Measurements from ENCODE around the gene NPB. TPM values are rescaled to one million over a fixed set of nuclear protein-coding genes. Genes with fewer than 3 reads are reported as not detected.

The NPB gene
- total and polyA plus RNA-seq, 2 of the 8 experiments (the other 6 are each of a cell fraction or from before 2014, with no cell fraction given) = 1.5 to 2.5 TPM

GRCh38 chr17:81885869-81886548 lies 16.0 kb upstream of the NPB start:
- no peak for TF ChIP-seq SIX5 (IDR thresholded peaks at IDR 0.05; ENCODE audit: low read depth, low read length)
- TF ChIP-seq POLR2AphosphoS5 (IDR thresholded peaks at IDR 0.05; ENCODE audit: low read depth, low read length) = peak; percentile 14
- TF ChIP-seq TCF12 (IDR thresholded peaks at IDR 0.05; ENCODE audit: low read depth, low read length) = no peak
- peak; percentile 48 to 64 for TF ChIP-seq POLR2A (IDR thresholded peaks at IDR 0.05; ENCODE audit: control extremely low read depth in 1 of 2, low read depth in 2 of 2, low read length in 2 of 2)

More at GRCh38 chr17:81885869-81886548, 16.0 kb upstream of the NPB start:
- Histone ChIP-seq H2BK12ac (ENCODE audit: low read depth, low read length) (no peak overlapping the region), H3K9ac (replicated peaks in 1 of 4; ENCODE audit: extremely low read depth in 1 of 4, low read depth in 3 of 4, low read length in 3 of 4) (peak overlapping the region in 1 of 4 experiments; percentile 11; a peak in 1 of 7 replicates), H4K91ac (replicated peaks; ENCODE audit: insufficient read length, low read length) (no peak overlapping the region), H3K56ac (replicated peaks; ENCODE audit: insufficient read length, low read depth, low read length) (no peak overlapping the region), H3K4me1 (replicated peaks in 1 of 4; ENCODE audit: control insufficient read depth in 3 of 4, insufficient read depth in 4 of 4, low read length in 3 of 4) (peaks cover 0 to 3% (median 2%) of the 10 kb centered on the region in 4 experiments; a peak in 5 of 7 replicates), H2BK15ac (ENCODE audit: low read length) (no peak overlapping the region), H4K8ac (ENCODE audit: extremely low read depth, insufficient read depth, low read length) (peak overlapping the region; percentile 45), H3K9me3 (ENCODE audit: insufficient read depth in 2 of 2, low read depth in 1 of 2, low read length in 1 of 2) (no peaks in the 10 kb centered on the region), H2BK5ac (ENCODE audit: low read depth, low read length) (no peak overlapping the region; the same call in 1 of the 2 replicates), H3K27me3 (replicated peaks in 1 of 4; ENCODE audit: control insufficient read depth in 3 of 4, extremely low read depth in 1 of 4, insufficient read depth in 3 of 4, low read length in 3 of 4) (no peaks in the 10 kb centered on the region), H3K14ac (ENCODE audit: insufficient read length) (no peak overlapping the region), H3K79me2 (ENCODE audit: control insufficient read depth in 1 of 2, insufficient read depth in 2 of 2, low read length in 2 of 2) (peaks cover 8 to 35% of the 10 kb centered on the region in 2 experiments), H3K27ac (ENCODE audit: low read depth, low read length) (no peak overlapping the region), H4K20me1 (replicated peaks in 1 of 2; ENCODE audit: control insufficient read depth in 1 of 2, insufficient read depth in 2 of 2, low read length in 2 of 2) (peaks cover 19 to 27% of the 10 kb centered on the region in 2 experiments), H3K4ac (replicated peaks; ENCODE audit: insufficient read length, low read depth, low read length) (no peak overlapping the region), H2AK5ac (ENCODE audit: low read depth, low read length) (no peak overlapping the region), H3K36me3 (ENCODE audit: control insufficient read depth in 2 of 4, insufficient read depth in 4 of 4, low read length in 3 of 4) (peaks cover 32 to 65% (median 40%) of the 10 kb centered on the region in 4 experiments), H3K18ac (ENCODE audit: extremely low read depth, low read length) (no peak overlapping the region), H3K23ac (ENCODE audit: insufficient read length) (no peak overlapping the region), H3K23me2 (ENCODE audit: low read depth, low read length) (peaks cover 5% of the 10 kb centered on the region; the same call in 1 of the 2 replicates), H3K4me3 (ENCODE audit: extremely low read depth in 1 of 4, insufficient read depth in 2 of 4, low read depth in 3 of 4, low read length in 4 of 4) (no peak overlapping the region), H4K5ac (ENCODE audit: insufficient read length, low read depth, low read length) (no peak overlapping the region), H3K4me2 (ENCODE audit: insufficient read depth in 1 of 2, low read depth in 2 of 2, low read length in 2 of 2) (no peak overlapping the region), H2BK120ac (replicated peaks; ENCODE audit: low read depth, low read length) (no peak overlapping the region), H2BK20ac (ENCODE audit: low read length) (no peak overlapping the region), H2AFZ (ENCODE audit: low read length) (no peak overlapping the region), H3K79me1 (ENCODE audit: low read depth, low read length) (peaks cover 18% of the 10 kb centered on the region)
- no peak for FAIRE-seq
- whole genome bisulfite sequencing, 2 experiments (ENCODE audit: extremely low coverage in 1 of 2, insufficient coverage in 1 of 2, insufficient read length in 1 of 2, insufficient replicate concordance in 2 of 2, low coverage in 1 of 2, low lambda C conversion rate in 2 of 2, missing lambda C conversion rate in 1 of 2) = 93% methylated on average over 11 of the region's 11 CpGs; no CpG with 5 or more reads in 1 of the 2 experiments
- no peak for DNase-seq (ENCODE audit: low read depth in 1 of 2, low spot score in 2 of 2)
- CTCF ChIA-PET (ENCODE audit: partially characterized antibody) = interaction anchor here (0.6 to 3.9 kb wide), 5 partner anchors 12 to 368 kb away, joined by 4 to 24 read pairs (median 5); partner anchors contain the start of gene ARHGDIA
- POLR2A ChIA-PET (ENCODE audit: partially characterized antibody) = interaction anchor here (0.8 to 12.3 kb wide), 13 partner anchors 9 to 181 kb away, joined by 3 to 151 read pairs (median 4); partner anchors contain the start of genes ARHGDIA, CENPX and NPB
